ENCODE results near the gene CAND2. TPM values are rescaled to one million over a fixed set of nuclear protein-coding genes. Genes with fewer than 3 reads are reported as not detected.
A peak's percentile ranks its signal among the peaks of the same experiment; 100 is the strongest.
"Not testable (repeated sequence)": the region's sequence is repeated elsewhere in the genome, so short reads cannot be mapped to it uniquely, and the experiment has no call there.

The CAND2 gene
- total RNA-seq, 1 donor from 2014 or later, result 76.2 TPM

- no peak overlapping the region for H3K27ac ChIP-seq (replicated peaks)
- H3K27me3 ChIP-seq (ENCODE audit: low read depth), result peaks cover 14% of the 10 kb centered on the region
- H3K9me3 ChIP-seq (replicated peaks), result no peaks in the 10 kb centered on the region
- intact Hi-C loops (cut with micrococcal nuclease), result no loop called here
- peak overlapping the region; percentile 59 for H3K4me3 ChIP-seq
- H3K4me1 ChIP-seq, result peaks cover 12% of the 10 kb centered on the region
- peak; percentile 49 for TF ChIP-seq CTCF (IDR thresholded peaks at IDR 0.05; ENCODE audit: borderline replicate concordance)
- peak; percentile 45 for DNase-seq
- no peaks in the 10 kb centered on the region for H3K36me3 ChIP-seq
Measured at GRCh38 chr3:12875857-12876836, 79.7 kb downstream of the CAND2 start.

GRCh38 chr3:12877040-12877439 is 80.6 kb downstream of the CAND2 start:
- intact Hi-C loops (cut with micrococcal nuclease), result no loop called here

GRCh38 chr3:12878141-12878574 is 81.7 kb downstream of the CAND2 start:
- no peak for TF ChIP-seq CTCF (IDR thresholded peaks at IDR 0.05; ENCODE audit: borderline replicate concordance)
- no peak overlapping the region for H3K4me3 ChIP-seq
- DNase-seq, result no peak
- no peaks in the 10 kb centered on the region for H3K9me3 ChIP-seq (replicated peaks)
- intact Hi-C loops (cut with micrococcal nuclease), result no loop called here
- H3K27ac ChIP-seq (replicated peaks), result no peak overlapping the region
- H3K36me3 ChIP-seq, result no peaks in the 10 kb centered on the region
- H3K27me3 ChIP-seq (ENCODE audit: low read depth), result peaks cover 14% of the 10 kb centered on the region
- peaks cover 12% of the 10 kb centered on the region for H3K4me1 ChIP-seq

More at GRCh38 chr3:12877040-12877439, 80.6 kb downstream of the CAND2 start:
- no peaks in the 10 kb centered on the region for H3K36me3 ChIP-seq
- H3K4me3 ChIP-seq, result no peak overlapping the region
- no peak for DNase-seq
- no peak overlapping the region for H3K27ac ChIP-seq (replicated peaks)
- H3K4me1 ChIP-seq, result peaks cover 12% of the 10 kb centered on the region
- no peak for TF ChIP-seq CTCF (IDR thresholded peaks at IDR 0.05; ENCODE audit: borderline replicate concordance)
- H3K9me3 ChIP-seq (replicated peaks), result no peaks in the 10 kb centered on the region
- peaks cover 14% of the 10 kb centered on the region for H3K27me3 ChIP-seq (ENCODE audit: low read depth)

GRCh38 chr3:12878758-12879157 is 82.3 kb downstream of the CAND2 start:
- Histone ChIP-seq H3K4me1 (peaks cover 14% of the 10 kb centered on the region), H3K27me3 (ENCODE audit: low read depth) (peaks cover 14% of the 10 kb centered on the region)
- H3K36me3 ChIP-seq; H3K4me3 ChIP-seq; H3K9me3 ChIP-seq (replicated peaks); DNase-seq; intact Hi-C loops (cut with micrococcal nuclease); H3K27ac ChIP-seq (replicated peaks): not testable (repeated sequence)

- no peaks in the 10 kb centered on the region for H3K36me3 ChIP-seq
- no peak overlapping the region for H3K4me3 ChIP-seq
- no peak for TF ChIP-seq CTCF (IDR thresholded peaks at IDR 0.05; ENCODE audit: borderline replicate concordance)
- H3K27ac ChIP-seq (replicated peaks), result no peak overlapping the region
- H3K27me3 ChIP-seq (ENCODE audit: low read depth), result peaks cover 14% of the 10 kb centered on the region
- intact Hi-C loops (cut with micrococcal nuclease), result no loop called here
- H3K9me3 ChIP-seq (replicated peaks), result no peaks in the 10 kb centered on the region
- peaks cover 20% of the 10 kb centered on the region for H3K4me1 ChIP-seq
- DNase-seq, result no peak
Measured at GRCh38 chr3:12879191-12879815, 82.8 kb downstream of the CAND2 start.

- DNase-seq; intact Hi-C loops (cut with micrococcal nuclease): not testable (repeated sequence)
Measured at GRCh38 chr3:12881858-12882257, 85.4 kb downstream of the CAND2 start.

More at GRCh38 chr3:12881858-12882257, 85.4 kb downstream of the CAND2 start:
- H3K27me3 ChIP-seq (ENCODE audit: low read depth); H3K27ac ChIP-seq (replicated peaks); H3K9me3 ChIP-seq (replicated peaks); H3K36me3 ChIP-seq; H3K4me3 ChIP-seq: not testable (repeated sequence)
- peaks cover 13% of the 10 kb centered on the region for H3K4me1 ChIP-seq

Measured in left ventricle myocardium inferior (tissue), 1 donor.